NCI-H1417 treated with DMSO at 0.1 percent for 48 hours (cell line): ENCODE data around the gene C2orf80.
"Not testable (repeated sequence)": the region's sequence is repeated elsewhere in the genome, so short reads cannot be mapped to it uniquely, and the experiment has no call there.

Source experiments
- DNase-seq: peaks from one replicate; lab custom pipeline; 2025; lab: John Stamatoyannopoulos, UW

The C2orf80 gene

DNA sequence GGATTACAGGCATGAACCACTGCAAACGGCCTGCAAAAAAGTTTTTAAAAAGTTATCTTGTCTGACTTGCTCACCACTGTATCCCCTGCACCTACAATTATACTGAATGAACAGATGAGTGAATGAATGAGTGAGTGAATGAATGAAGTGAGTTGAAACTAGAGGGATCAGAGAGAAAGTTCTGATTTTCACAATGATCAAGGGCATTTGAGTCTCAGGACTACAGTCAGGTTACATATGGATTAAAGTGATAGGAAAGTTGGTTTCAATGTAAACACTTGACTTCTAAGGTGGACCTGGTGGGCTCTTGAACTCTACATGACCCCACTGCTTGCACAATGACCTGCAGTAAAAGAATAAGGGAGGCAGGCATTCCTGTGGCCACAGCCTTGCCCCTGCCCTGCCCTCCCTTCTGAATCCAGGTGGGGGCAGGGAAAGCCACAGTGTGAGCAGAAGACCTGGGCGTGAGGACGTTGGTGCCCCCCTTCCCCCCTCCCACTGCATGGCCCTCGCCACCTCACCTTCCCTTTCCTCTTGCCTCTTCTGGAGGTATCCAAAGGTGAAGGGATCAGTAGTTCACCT, 10.7 kb downstream of the C2orf80 start:
- no peak for DNase-seq

- no peak for DNase-seq
Observed at GRCh38 chr2:208175840-208176153, 14.0 kb downstream of the C2orf80 start.

DNA sequence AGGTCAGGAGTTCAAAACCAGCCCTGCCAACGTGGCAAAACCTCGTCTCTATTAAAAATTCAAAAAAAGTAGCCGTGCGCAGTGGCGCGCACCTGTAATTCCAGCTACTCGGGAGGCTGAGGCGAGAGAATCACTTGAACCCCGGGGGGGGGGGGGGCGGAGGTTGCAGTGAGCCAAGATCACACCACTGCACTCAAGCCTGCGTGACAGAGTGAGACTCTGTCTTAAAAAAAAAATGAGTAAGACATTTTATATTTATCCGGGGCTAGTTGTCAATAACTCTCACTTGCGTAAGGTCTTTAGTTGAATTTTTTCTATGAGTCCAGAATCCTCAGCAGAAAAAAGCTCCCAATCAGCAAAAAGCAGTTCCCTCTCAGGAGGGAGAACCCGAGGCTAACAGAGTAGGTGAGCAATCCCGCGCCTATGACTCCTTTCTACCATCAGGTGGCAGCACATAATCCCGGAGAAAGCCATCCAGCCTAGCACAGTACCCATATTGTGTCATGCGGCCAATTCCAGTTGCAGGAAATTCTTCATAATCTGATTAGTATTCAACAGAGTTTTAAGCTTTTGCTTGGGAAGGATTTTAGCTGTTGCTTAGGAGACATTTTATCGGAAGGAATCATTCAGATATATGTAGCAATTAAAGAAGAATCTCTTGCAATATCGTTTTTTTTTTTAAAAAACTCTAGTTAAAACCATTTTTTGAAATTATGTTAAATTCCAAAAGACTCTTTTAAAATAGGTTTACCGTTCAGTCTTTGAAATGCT, 14.6 kb downstream of the C2orf80 start:
- no peak for DNase-seq

- no peak for DNase-seq
Observed at GRCh38 chr2:208174144-208174543, 15.7 kb downstream of the C2orf80 start.

GRCh38 chr2:208172125-208172524, 17.7 kb downstream of the C2orf80 start:
- DNase-seq, result no peak

DNA sequence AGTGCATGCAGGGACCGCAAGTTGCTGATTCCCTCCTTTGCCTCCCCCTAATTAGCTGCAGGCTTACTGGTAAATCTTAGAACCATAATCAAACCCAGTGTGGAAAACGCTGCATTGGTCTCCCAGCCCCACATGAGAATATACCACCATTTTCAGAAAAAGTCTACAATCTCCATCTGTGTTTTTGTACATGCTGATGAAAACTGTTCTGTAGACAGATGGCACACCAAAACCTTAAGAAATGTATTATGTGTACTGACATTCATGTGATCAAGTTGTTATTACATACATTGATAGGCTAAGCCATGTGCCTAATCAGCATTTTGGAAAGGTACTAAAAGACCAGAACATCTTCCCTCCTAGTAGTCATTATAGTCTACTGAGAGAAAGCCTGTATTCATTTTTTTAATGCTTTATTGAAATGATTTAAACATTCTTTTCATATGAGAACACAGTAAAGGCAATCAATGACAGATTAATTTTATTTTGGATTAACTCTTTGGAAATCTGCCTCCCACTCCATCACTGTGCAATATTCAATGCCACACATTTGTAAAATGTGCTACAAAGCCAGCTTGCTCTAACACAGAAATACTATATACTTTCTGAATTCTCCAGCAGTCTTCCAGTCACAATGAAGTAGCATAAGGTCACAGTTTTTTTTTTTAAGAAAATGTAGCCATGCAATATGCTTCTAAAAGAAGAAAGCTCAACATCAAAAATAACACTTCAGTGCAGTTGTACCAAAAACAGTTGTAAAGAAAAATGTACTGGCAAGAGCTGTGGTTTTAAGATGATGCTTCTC, 24.7 kb downstream of the C2orf80 start:
- no peak for DNase-seq

- no peak for DNase-seq
Observed at GRCh38 chr2:208163489-208163888, 26.3 kb downstream of the C2orf80 start, which contains the start of gene CRYGA. CRYGA (minus strand) TSS chr2:208163589; CDS start chr2:208163556, 33 bp downstream.

GRCh38 chr2:208156439-208156838, 33.4 kb downstream of the C2orf80 start:
- DNase-seq, result no peak

- no peak for DNase-seq
Observed at GRCh38 chr2:208153156-208153555, 36.7 kb downstream of the C2orf80 start.

GRCh38 chr2:208150956-208151355, 38.9 kb downstream of the C2orf80 start:
- DNase-seq, result no peak

GRCh38 chr2:208150094-208150493, 39.7 kb downstream of the C2orf80 start:
- DNase-seq, result no peak

GRCh38 chr2:208148803-208149202, 41.0 kb downstream of the C2orf80 start:
- no peak for DNase-seq

DNA sequence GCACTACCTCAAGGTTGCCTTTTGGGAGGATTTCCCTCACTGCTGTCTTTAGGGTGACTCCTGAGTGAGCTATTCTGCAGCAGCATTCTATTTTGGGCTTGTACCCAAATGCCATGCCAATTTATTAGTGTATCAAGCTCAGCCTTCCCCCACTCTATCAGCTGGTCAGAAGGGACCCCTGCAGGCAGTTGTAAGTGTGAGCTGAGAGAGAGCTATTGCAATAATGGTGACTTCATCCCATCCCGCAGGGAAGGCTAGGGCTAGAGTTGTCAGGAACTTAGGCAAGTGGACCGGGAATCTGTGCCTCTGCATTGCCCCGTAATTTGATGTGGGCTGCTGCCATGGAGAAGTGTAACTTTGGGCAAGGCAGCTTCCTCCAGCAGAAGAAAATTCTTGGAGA, 42.1 kb downstream of the C2orf80 start:
- DNase-seq, result no peak

GRCh38 chr2:208147008-208147407, 42.8 kb downstream of the C2orf80 start:
- DNase-seq, result no peak

DNA sequence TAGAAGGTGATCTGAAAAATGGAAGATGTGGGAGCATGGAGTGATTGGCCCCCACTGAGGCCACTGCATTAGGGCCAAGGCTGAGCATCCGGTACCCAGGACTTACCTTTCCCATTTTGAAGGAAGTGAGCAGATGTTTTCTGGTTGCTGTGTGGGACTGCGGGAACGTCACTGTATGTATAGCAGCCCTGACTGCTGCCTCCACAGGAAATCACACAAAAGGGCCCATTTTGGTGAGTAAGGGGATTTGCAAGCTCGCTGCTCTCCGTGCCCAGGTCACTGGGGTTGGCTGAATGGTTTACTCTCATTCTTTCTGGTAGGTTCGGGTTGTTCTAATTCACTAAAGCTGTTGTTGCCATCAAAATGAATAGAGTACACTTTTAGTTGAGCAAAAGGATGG, 43.8 kb downstream of the C2orf80 start, which contains the start of gene CRYGB:
CRYGB (minus strand) TSS at position 153 of the 400 bp plus-strand sequence; CDS start at position 115, 38 bp downstream.
- DNase-seq, result no peak

- DNase-seq, result no peak
Observed at GRCh38 chr2:208142925-208143799, 46.7 kb downstream of the C2orf80 start.

GRCh38 chr2:208142240-208142924, 47.4 kb downstream of the C2orf80 start:
- peak; percentile 87 for DNase-seq

DNA sequence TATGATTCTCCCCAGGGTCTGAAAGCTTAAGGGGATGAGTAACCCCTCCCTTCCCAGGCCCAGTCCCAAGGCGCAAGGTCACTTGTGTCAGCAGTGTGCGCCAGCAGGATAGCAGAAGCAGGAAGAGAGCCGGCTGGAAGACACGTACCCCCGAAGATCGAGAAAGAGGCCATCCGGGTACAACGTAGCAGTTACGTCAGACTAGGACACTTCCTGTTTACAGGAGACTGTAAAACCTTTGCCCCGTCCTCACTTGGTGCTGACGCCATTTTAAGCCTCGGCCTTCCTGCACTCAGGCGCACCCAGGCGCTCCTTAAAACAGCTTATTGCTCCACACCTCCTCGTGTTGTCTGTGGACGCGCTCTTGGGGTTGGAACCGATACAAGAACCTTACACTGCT, 50.4 kb downstream of the C2orf80 start:
- DNase-seq, result no peak

DNA sequence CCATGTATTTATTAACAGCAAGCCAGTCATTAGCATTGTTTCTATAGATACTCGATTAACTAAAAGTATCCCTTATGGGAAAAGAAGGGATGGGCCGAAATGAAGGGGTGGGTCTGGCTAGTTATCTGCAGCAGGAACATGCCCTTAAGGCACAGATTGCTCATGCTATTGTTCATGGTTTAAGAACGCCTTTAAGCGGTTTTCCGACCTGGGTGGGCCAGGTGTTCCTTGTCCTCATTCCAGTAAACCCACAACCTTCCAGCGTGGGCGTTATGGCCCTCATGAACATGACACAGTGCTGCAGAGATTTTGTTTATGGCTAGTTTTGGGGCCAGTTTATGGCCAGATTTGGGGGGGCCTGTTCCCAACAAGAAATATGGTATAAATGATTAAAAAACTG, 51.5 kb downstream of the C2orf80 start:
- DNase-seq, result not testable (repeated sequence)

DNA sequence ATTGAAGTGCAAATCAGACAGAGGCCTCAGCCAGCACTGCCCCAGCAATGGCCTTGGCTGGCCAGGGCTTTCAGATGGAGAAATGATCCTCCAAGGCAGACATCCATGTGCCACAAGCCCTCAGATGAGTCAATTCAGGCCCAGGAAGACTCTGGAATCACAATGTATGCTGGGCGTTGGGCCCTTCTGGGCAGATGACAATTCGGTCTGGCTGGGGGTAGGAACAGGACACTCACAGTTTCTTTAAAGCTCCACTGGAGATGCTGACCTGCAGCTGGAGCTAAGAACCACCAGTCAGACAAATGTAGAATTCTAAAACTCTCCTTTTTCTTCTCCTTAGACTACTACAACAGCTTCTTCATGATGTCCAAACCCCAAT, 53.1 kb downstream of the C2orf80 start:
- no peak for DNase-seq
